H1 (cell line): ENCODE data around the gene INAFM1. TPM values are rescaled to one million over a fixed set of nuclear protein-coding genes. Genes with fewer than 3 reads are reported as not detected.

Experiments
- CTCF ChIA-PET: fragments of 300-600 bp; sonication (Branson Sonifier 250); formaldehyde crosslinking; loops from one replicate; lab custom pipeline; 2021; ENCODE audit not compliant: partially characterized antibody; lab: Charles Lee
- POLR2A ChIA-PET: fragments of 300-600 bp; sonication (Branson Sonifier 250); formaldehyde crosslinking; loops from one replicate; lab custom pipeline; 2021; ENCODE audit warnings: inconsistent platforms; ENCODE audit not compliant: partially characterized antibody; lab: Charles Lee
- DNase-seq, 2 experiments: peaks; one replicate each; pipeline versions ENCODE4 v3.0.0 to v3.0.0-alpha.2; 2010 to 2022; ENCODE audit warnings: low spot score in 2 of 2, low read depth in 1 of 2, mixed read lengths in 1 of 2
- FAIRE-seq: peaks from 2 replicates; lab custom pipeline; 2011; peaks lifted over from hg19 to GRCh38; lab: Jason Lieb, UNC
- H2AFZ ChIP-seq: 2 replicates; pipeline ENCODE4 v1.8.1; 2012; ENCODE audit warnings: low read length, inconsistent platforms
- H2AK5ac ChIP-seq: 2 replicates; pipeline ENCODE4 v1.6.1; 2013; ENCODE audit warnings: low read depth, low read length
- H2BK120ac ChIP-seq: replicated peaks from 2 replicates; pipeline ENCODE3; 2013; ENCODE audit warnings: low read depth, low read length, inconsistent platforms
- H2BK12ac ChIP-seq: 2 replicates; pipeline ENCODE4 v1.6.1; 2013; ENCODE audit warnings: low read depth, low read length
- H2BK15ac ChIP-seq: 2 replicates; pipeline ENCODE4 v1.6.1; 2013; ENCODE audit warnings: low read length
- H2BK20ac ChIP-seq: 2 replicates; pipeline ENCODE4 v1.6.1; 2013; ENCODE audit warnings: low read length
- H2BK5ac ChIP-seq: 2 replicates; pipeline ENCODE4 v1.6.1; 2013; ENCODE audit warnings: low read depth, low read length
- H3K14ac ChIP-seq: 2 replicates; pipeline ENCODE4 v1.6.1; 2013; ENCODE audit warnings: inconsistent platforms; ENCODE audit not compliant: insufficient read length
- H3K18ac ChIP-seq: 2 replicates; pipeline ENCODE4 v1.6.1; 2013; ENCODE audit warnings: low read length; ENCODE audit errors: extremely low read depth
- H3K23ac ChIP-seq: 2 replicates; pipeline ENCODE4 v1.6.1; 2013; ENCODE audit warnings: inconsistent platforms; ENCODE audit not compliant: insufficient read length
- H3K23me2 ChIP-seq: 2 replicates; pipeline ENCODE4 v1.6.1; 2013; ENCODE audit warnings: low read depth, low read length
- H3K27ac ChIP-seq: 2 replicates; pipeline ENCODE4 v1.6.1; 2011; ENCODE audit warnings: low read depth, low read length, inconsistent platforms
- H3K27me3 ChIP-seq, 4 experiments: replicated peaks in 1 of 4; 1 replicate in 1 of 4; 2 replicates in 3 of 4; pipeline versions ENCODE4 v1.6.1 to v1.8.1; 2011 to 2013; ENCODE audit warnings: low read length in 3 of 4, mild to moderate bottlenecking in 3 of 4, inconsistent platforms in 2 of 4, mixed read lengths in 2 of 4, moderate library complexity in 1 of 4; ENCODE audit not compliant: control insufficient read depth in 3 of 4, insufficient read depth in 3 of 4; ENCODE audit errors: extremely low read depth in 1 of 4
- H3K36me3 ChIP-seq, 4 experiments: 2 replicates each; pipeline versions ENCODE4 v1.6.1 to v1.8.1; 2011 to 2013; ENCODE audit warnings: mild to moderate bottlenecking in 4 of 4, low read length in 3 of 4, moderate library complexity in 2 of 4, control low read depth in 1 of 4, inconsistent platforms in 1 of 4; ENCODE audit not compliant: insufficient read depth in 4 of 4, control insufficient read depth in 2 of 4
- H3K4ac ChIP-seq: replicated peaks from 2 replicates; pipeline ENCODE3; 2013; ENCODE audit warnings: low read length, low read depth, mixed read lengths, inconsistent platforms; ENCODE audit not compliant: insufficient read length
- H3K4me1 ChIP-seq, 4 experiments: replicated peaks in 1 of 4; 1 replicate in 1 of 4; 2 replicates in 3 of 4; pipeline versions ENCODE4 v1.6.1 to v1.8.1; 2011 to 2013; ENCODE audit warnings: low read length in 3 of 4, inconsistent platforms in 2 of 4, mixed read lengths in 1 of 4; ENCODE audit not compliant: insufficient read depth in 4 of 4, control insufficient read depth in 3 of 4
- H3K4me2 ChIP-seq, 2 experiments: 2 replicates each; pipeline versions ENCODE4 v1.6.1 to v1.8.1; 2011 to 2013; ENCODE audit warnings: low read depth in 2 of 2, low read length in 2 of 2, control low read depth in 1 of 2, inconsistent platforms in 1 of 2, mild to moderate bottlenecking in 1 of 2; ENCODE audit not compliant: insufficient read depth in 1 of 2
- H3K4me3 ChIP-seq, 4 experiments: fragments of 200-600, 300-600 bp in 1 of 4; sonication (generic), shearing (Covaris generic), sonication (Bioruptor Twin) in 1 of 4; 2 replicates each; pipeline versions ENCODE4 v1.5.1 to v1.8.1; 2011 to 2016; ENCODE audit warnings: low read length in 4 of 4, low read depth in 3 of 4, control low read depth in 2 of 4, inconsistent platforms in 2 of 4, mild to moderate bottlenecking in 2 of 4, mixed read lengths in 1 of 4, moderate library complexity in 1 of 4; ENCODE audit not compliant: insufficient read depth in 2 of 4; ENCODE audit errors: extremely low read depth in 1 of 4
- H3K56ac ChIP-seq: replicated peaks from 2 replicates; pipeline ENCODE3; 2013; ENCODE audit warnings: low read depth, mild to moderate bottlenecking, mixed read lengths, low read length, inconsistent platforms; ENCODE audit not compliant: insufficient read length
- H3K79me1 ChIP-seq: 2 replicates; pipeline ENCODE4 v1.6.1; 2013; ENCODE audit warnings: low read depth, low read length, control low read depth
- H3K79me2 ChIP-seq, 2 experiments: 2 replicates each; pipeline versions ENCODE4 v1.6.1 to v1.8.1; 2012 to 2013; ENCODE audit warnings: low read length in 2 of 2, mild to moderate bottlenecking in 2 of 2, inconsistent platforms in 1 of 2; ENCODE audit not compliant: insufficient read depth in 2 of 2, control insufficient read depth in 1 of 2
- H3K9ac ChIP-seq, 4 experiments: replicated peaks in 1 of 4; 1 replicate in 1 of 4; 2 replicates in 3 of 4; pipeline versions ENCODE4 v1.6.1 to v1.8.1; 2011 to 2013; ENCODE audit warnings: low read depth in 3 of 4, low read length in 3 of 4, control low read depth in 2 of 4, mild to moderate bottlenecking in 2 of 4, moderate library complexity in 2 of 4, inconsistent platforms in 1 of 4; ENCODE audit errors: extremely low read depth in 1 of 4
- H3K9me3 ChIP-seq, 2 experiments: 2 replicates each; pipeline versions ENCODE4 v1.6.1 to v1.8.1; 2012 to 2013; ENCODE audit warnings: mild to moderate bottlenecking in 2 of 2, moderate library complexity in 2 of 2, control low read depth in 1 of 2, inconsistent platforms in 1 of 2, low read depth in 1 of 2, low read length in 1 of 2, mixed read lengths in 1 of 2; ENCODE audit not compliant: insufficient read depth in 2 of 2
- H4K20me1 ChIP-seq, 2 experiments: replicated peaks in 1 of 2; 2 replicates each; pipeline versions ENCODE3 to v1.8.1; 2011 to 2013; ENCODE audit warnings: inconsistent platforms in 2 of 2, low read length in 2 of 2, mild to moderate bottlenecking in 1 of 2; ENCODE audit not compliant: insufficient read depth in 2 of 2, control insufficient read depth in 1 of 2
- H4K5ac ChIP-seq: 2 replicates; pipeline ENCODE4 v1.6.1; 2013; ENCODE audit warnings: low read length, low read depth, mixed read lengths, inconsistent platforms; ENCODE audit not compliant: insufficient read length
- H4K8ac ChIP-seq: 2 replicates; pipeline ENCODE4 v1.8.0; 2013; ENCODE audit warnings: mild to moderate bottlenecking, moderate library complexity, low read length, inconsistent platforms; ENCODE audit not compliant: insufficient read depth; ENCODE audit errors: extremely low read depth
- H4K91ac ChIP-seq: replicated peaks from 2 replicates; pipeline ENCODE3; 2013; ENCODE audit warnings: low read length, mixed read lengths, inconsistent platforms; ENCODE audit not compliant: insufficient read length
- EP300 ChIP-seq, 2 experiments: IDR thresholded peaks; 1 replicate in 1 of 2; 2 replicates in 1 of 2; pipeline ENCODE4 v1.6.1; 2011 to 2012; ENCODE audit warnings: low read depth in 2 of 2, low read length in 2 of 2, mild to moderate bottlenecking in 2 of 2, borderline replicate concordance in 1 of 2, inconsistent platforms in 1 of 2, moderate library complexity in 1 of 2
- FOSL1 ChIP-seq: IDR thresholded peaks from 2 replicates; pipeline ENCODE4 v1.6.1; 2011; ENCODE audit warnings: mild to moderate bottlenecking, low read depth, low read length, moderate library complexity; ENCODE audit not compliant: insufficient read depth
- GABPA ChIP-seq: IDR thresholded peaks from 2 replicates; pipeline ENCODE4 v1.6.1; 2011; ENCODE audit warnings: mild to moderate bottlenecking, low read length, moderate library complexity, borderline replicate concordance; ENCODE audit not compliant: insufficient read depth
- HDAC2 ChIP-seq, 2 experiments: fragments of 300-600 bp in 1 of 2; sonication (generic) in 1 of 2; IDR thresholded peaks; 2 replicates each; pipeline ENCODE4 v1.6.1; 2011 to 2012; ENCODE audit warnings: low read depth in 2 of 2, low read length in 2 of 2, mild to moderate bottlenecking in 2 of 2, moderate library complexity in 2 of 2, borderline replicate concordance in 1 of 2, inconsistent platforms in 1 of 2
- HDAC6 ChIP-seq: IDR thresholded peaks from one replicate; pipeline ENCODE4 v1.7.1; 2012; ENCODE audit warnings: low read depth, mild to moderate bottlenecking, inconsistent platforms, low read length, moderate library complexity
- PHF8 ChIP-seq: fragments of 200-600 bp; sonication (generic); conservative IDR thresholded peaks from 2 replicates; pipeline ENCODE4 v1.7.1; 2012; ENCODE audit warnings: low read depth, mild to moderate bottlenecking, inconsistent platforms, low read length, moderate library complexity
- RXRA ChIP-seq: IDR thresholded peaks from 2 replicates; pipeline ENCODE4 v1.6.1; 2011; ENCODE audit warnings: low read depth, mild to moderate bottlenecking, low read length, moderate library complexity; ENCODE audit not compliant: insufficient read depth
- SP1 ChIP-seq: IDR thresholded peaks from 2 replicates; pipeline ENCODE4 v1.6.1; 2011; ENCODE audit warnings: low read depth, low read length
- SP2 ChIP-seq: IDR thresholded peaks from 2 replicates; pipeline ENCODE4 v1.6.1; 2012; ENCODE audit warnings: mild to moderate bottlenecking, low read length, inconsistent platforms
- TEAD4 ChIP-seq: IDR thresholded peaks from 2 replicates; pipeline ENCODE4 v1.6.1; 2012; ENCODE audit warnings: low read depth, low read length, inconsistent platforms, mixed read lengths
- ZNF274 ChIP-seq: IDR thresholded peaks from 2 replicates; pipeline ENCODE4 v1.7.0; 2012; ENCODE audit warnings: low read length, borderline replicate concordance; ENCODE audit errors: extremely low read depth
- WGBS, 2 experiments: shearing (Covaris generic) in 1 of 2; methylation state at CpG; one replicate each; pipeline versions ENCODE4 v1.1.6 to v1.1.7; 2013 to 2015; ENCODE audit warnings: low lambda C conversion rate in 2 of 2, mixed read lengths in 2 of 2, inconsistent platforms in 1 of 2, low coverage in 1 of 2, missing lambda C conversion rate in 1 of 2; ENCODE audit not compliant: insufficient replicate concordance in 2 of 2, insufficient coverage in 1 of 2, insufficient read length in 1 of 2; ENCODE audit errors: extremely low coverage in 1 of 2, missing lambda C conversion rate in 1 of 2; 5-methylcytosine and 5-hydroxymethylcytosine counted together
- polyA plus RNA-seq, 7 experiments: library from polyadenylated mRNA; depleted of rRNA in 3 of 7; stranded (reverse) in 5 of 7; unstranded in 2 of 7; fragments of >200 nt in 5 of 7; fragments of 200-250 nt in 2 of 7; gene quantifications; 1 replicate in 5 of 7; 2 replicates in 1 of 7; 4 replicates in 1 of 7; pipeline versions ENCODE4 v1.2.1 to v1.2.3, GENCODE V29; 2011 to 2013; ENCODE audit warnings: missing spikeins in 2 of 7, mixed read lengths in 2 of 7
- total RNA-seq: library from RNA; stranded (reverse); fragmentation: NEBNext Ultra II Directional; extraction: Animal tissue kit (Norgen Biotek cat#: 25700); gene quantifications from 2 replicates; pipeline ENCODE4 v1.2.1, GENCODE V29; 2021

The INAFM1 gene
- total and polyA plus RNA-seq, 2 of the 8 experiments (the other 6 are each of a cell fraction or from before 2014, with no cell fraction given): 2.6 to 3.4 TPM

- FAIRE-seq: no peak
- no peaks in the 10 kb centered on the region for H3K79me2 ChIP-seq
Observed at GRCh38 chr19:47319923-47320871, 45.5 kb downstream of the INAFM1 start.

More at GRCh38 chr19:47319923-47320871, 45.5 kb downstream of the INAFM1 start:
- 91% methylated on average over 45 of the region's 46 CpGs; no CpG with 5 or more reads in 1 of the 2 experiments for WGBS, 2 experiments
- H2BK20ac ChIP-seq: no peak overlapping the region
- H3K27me3 ChIP-seq: no peaks in the 10 kb centered on the region; a peak in 2 of 7 replicates
- TF ChIP-seq PHF8: no peak
- TF ChIP-seq SP2: no peak
- no peak for TF ChIP-seq RXRA
- no peak for TF ChIP-seq HDAC2 (IDR thresholded peaks at IDR 0.05; ENCODE audit: borderline replicate concordance in 1 of 2, low read depth in 2 of 2, low read length in 2 of 2)
- no peak for TF ChIP-seq TEAD4
- TF ChIP-seq GABPA: no peak
- TF ChIP-seq EP300 (IDR thresholded peaks at IDR 0.05; ENCODE audit: borderline replicate concordance in 1 of 2, low read depth in 2 of 2, low read length in 2 of 2): no peak
- TF ChIP-seq FOSL1: no peak
- TF ChIP-seq ZNF274: no peak
- no peak for TF ChIP-seq HDAC6
- TF ChIP-seq SP1: no peak
- H2BK5ac ChIP-seq: no peak overlapping the region
- no peaks in the 10 kb centered on the region for H3K9me3 ChIP-seq
- H3K56ac ChIP-seq: no peak overlapping the region
- no peaks in the 10 kb centered on the region for H3K79me1 ChIP-seq
- peak overlapping the region; percentile 51 for H4K8ac ChIP-seq
- CTCF ChIA-PET: interaction anchor here (0.6 to 0.8 kb wide), 2 partner anchors 23 to 87 kb away, joined by 3 to 4 read pairs; no protein-coding TSS in a partner anchor
- H2BK15ac ChIP-seq: no peak overlapping the region
- H3K4me2 ChIP-seq: no peak overlapping the region
- H3K9ac ChIP-seq: no peak overlapping the region
- H4K5ac ChIP-seq: no peak overlapping the region
- no peak overlapping the region for H3K18ac ChIP-seq
- no peak overlapping the region for H2BK12ac ChIP-seq
- no peak overlapping the region for H2AK5ac ChIP-seq
- H3K4ac ChIP-seq: no peak overlapping the region
- no peak overlapping the region for H3K4me3 ChIP-seq
- H3K4me1 ChIP-seq: peaks cover 0 to 3% (median 0%) of the 10 kb centered on the region in 4 experiments; a peak in 1 of 7 replicates
- no peaks in the 10 kb centered on the region; the same call in 1 of the 2 replicates for H3K23me2 ChIP-seq
- H2BK120ac ChIP-seq: no peak overlapping the region
- H4K20me1 ChIP-seq: no peaks in the 10 kb centered on the region
- no peak overlapping the region for H2AFZ ChIP-seq
- no peak overlapping the region for H4K91ac ChIP-seq
- no peaks in the 10 kb centered on the region for H3K36me3 ChIP-seq
- POLR2A ChIA-PET: interaction anchor here (0.6 kb wide), 1 partner anchor 44 kb away, joined by 4 read pairs; no protein-coding TSS in a partner anchor
- no peak for DNase-seq
- no peak overlapping the region for H3K14ac ChIP-seq
- H3K23ac ChIP-seq: no peak overlapping the region
- no peak overlapping the region for H3K27ac ChIP-seq
